Keratinocyte (primary cell): Measurements from ENCODE around the gene TPCN1.

Source experiments
- CTCF ChIP-seq, 3 experiments: IDR thresholded peaks in 1 of 3; conservative IDR thresholded peaks in 1 of 3; optimal IDR thresholded peaks in 1 of 3; 2 replicates in 2 of 3; 3 replicates in 1 of 3; pipeline versions ENCODE3 to v1.5.1; 2011; ENCODE audit warnings: low read length in 3 of 3, mild to moderate bottlenecking in 3 of 3, moderate library complexity in 2 of 3, control low read depth in 1 of 3, inconsistent platforms in 1 of 3; ENCODE audit not compliant: insufficient read depth in 2 of 3; ENCODE audit errors: extremely low read depth in 1 of 3
- EZH2 ChIP-seq: IDR thresholded peaks from one replicate; pipeline ENCODE4 v1.6.1; 2012; ENCODE audit warnings: inconsistent platforms, mild to moderate bottlenecking, low read length, moderate library complexity

GRCh38 chr12:113340061-113340460 lies 118.8 kb downstream of the TPCN1 start:
- TF ChIP-seq CTCF (optimal IDR thresholded peaks at IDR 0.05 in 1 of 3, IDR thresholded peaks at IDR 0.05 in 1 of 3, conservative IDR thresholded peaks at IDR 0.05 in 1 of 3; ENCODE audit: extremely low read depth in 1 of 3, insufficient read depth in 2 of 3, low read length in 3 of 3) (no peak), EZH2 (no peak)
